HepG2 (cell line): Measurements from ENCODE around the gene ATP5F1E. TPM values are rescaled to one million over a fixed set of nuclear protein-coding genes. Genes with fewer than 3 reads are reported as not detected.

Experiments
- CENPT ChIP-seq: sonication (generic); formaldehyde crosslinking; IDR thresholded peaks from 2 replicates; pipeline ENCODE4 v1.8.0; 2022; ENCODE audit warnings: low read depth, mild to moderate bottlenecking, moderate library complexity, missing genetic modification reagents
- CHD4 ChIP-seq: fragments of 200-600 bp; sonication (generic); IDR thresholded peaks from 2 replicates; pipeline ENCODE4 v1.7.0; 2017; ENCODE audit warnings: mild to moderate bottlenecking, low read length, borderline replicate concordance
- GATAD1 ChIP-seq: IDR thresholded peaks from 2 replicates; pipeline ENCODE4 v1.6.1; 2016; ENCODE audit warnings: missing genetic modification reagents, missing compliant biosample characterization
- GZF1 ChIP-seq: sonication (generic); formaldehyde crosslinking; IDR thresholded peaks from 2 replicates; pipeline ENCODE4 v1.5.1; 2020; ENCODE audit warnings: mild to moderate bottlenecking, missing genetic modification reagents
- HES4 ChIP-seq: sonication (generic); formaldehyde crosslinking; IDR thresholded peaks from 2 replicates; pipeline ENCODE4 v1.9.0; 2021; ENCODE audit warnings: mild to moderate bottlenecking, missing genetic modification reagents, borderline replicate concordance
- MIER3 ChIP-seq: IDR thresholded peaks from 2 replicates; pipeline ENCODE4 v1.6.1; 2016; ENCODE audit warnings: missing compliant biosample characterization, borderline replicate concordance
- MTA3 ChIP-seq: sonication (generic); formaldehyde crosslinking; IDR thresholded peaks from 2 replicates; pipeline ENCODE4 v1.4.0; 2020; ENCODE audit warnings: missing genetic modification reagents
- PAF1 ChIP-seq: IDR thresholded peaks from 2 replicates; pipeline ENCODE4 v1.6.1; 2016; ENCODE audit warnings: missing genetic modification reagents, missing compliant biosample characterization
- SSRP1 ChIP-seq: IDR thresholded peaks from 2 replicates; pipeline ENCODE4 v1.6.1; 2016; ENCODE audit warnings: control low read depth
- ZNF224 ChIP-seq: sonication (generic); formaldehyde crosslinking; IDR thresholded peaks from 2 replicates; pipeline ENCODE4 v1.5.0; 2020; ENCODE audit warnings: mild to moderate bottlenecking, missing genetic modification reagents
- ZNF333 ChIP-seq: sonication (generic); formaldehyde crosslinking; IDR thresholded peaks from 2 replicates; pipeline ENCODE4 v1.4.0; 2020; ENCODE audit warnings: mild to moderate bottlenecking, missing genetic modification reagents, borderline replicate concordance
- ZNF501 ChIP-seq: sonication (generic); formaldehyde crosslinking; IDR thresholded peaks from 2 replicates; pipeline ENCODE4 v1.5.1; 2020; ENCODE audit warnings: mild to moderate bottlenecking, moderate library complexity, missing genetic modification reagents
- ZNF512 ChIP-seq: sonication (generic); formaldehyde crosslinking; IDR thresholded peaks from 2 replicates; pipeline ENCODE4 v1.4.0; 2020; ENCODE audit warnings: mild to moderate bottlenecking, missing genetic modification reagents
- polyA plus RNA-seq, 8 experiments: library from polyadenylated mRNA; depleted of rRNA in 3 of 8; stranded (reverse) in 7 of 8; unstranded in 1 of 8; fragments of >200 nt; fragmentation: Illumina TruSeq in 4 of 8; extraction: Trizol in 4 of 8; gene quantifications; 2 replicates each; pipeline versions ENCODE4 v1.2.1 to v1.2.3, GENCODE V29; 2011 to 2016; ENCODE audit warnings: low read depth in 4 of 8, missing spikeins in 1 of 8, mixed read lengths in 1 of 8; ENCODE audit not compliant: insufficient read depth in 1 of 8
- total RNA-seq, 5 experiments: library from RNA; depleted of rRNA; stranded (reverse); fragments of >200 nt; fragmentation: Illumina TruSeq; extraction: Trizol; gene quantifications; 2 replicates each; pipeline ENCODE4 v1.2.3, GENCODE V29; 2016; ENCODE audit warnings: low read depth in 1 of 5
- TF ChIP-seq, protein P1 (sequence below): sonication (generic); formaldehyde crosslinking; IDR thresholded peaks from 2 replicates; pipeline ENCODE4 v1.9.0; 2022; ENCODE audit warnings: low read depth, missing genetic modification reagents
- TF ChIP-seq, protein P2 (sequence below): sonication (generic); formaldehyde crosslinking; IDR thresholded peaks from 2 replicates; pipeline ENCODE4 v1.8.0; 2022; ENCODE audit warnings: missing genetic modification reagents, mild to moderate bottlenecking, moderate library complexity, borderline replicate concordance
- TF ChIP-seq, protein P3 (sequence below): sonication (generic); formaldehyde crosslinking; IDR thresholded peaks from 2 replicates; pipeline ENCODE4 v1.4.0; 2020; ENCODE audit warnings: missing genetic modification reagents
- TF ChIP-seq, protein P4 (sequence below): sonication (generic); formaldehyde crosslinking; IDR thresholded peaks from 2 replicates; pipeline ENCODE4 v1.5.0; 2020; ENCODE audit warnings: missing genetic modification reagents
- TF ChIP-seq, protein P5 (sequence below): IDR thresholded peaks from 2 replicates; pipeline ENCODE4 v1.6.1; 2016; ENCODE audit warnings: low read depth, control low read depth
- TF ChIP-seq, protein P6 (sequence below): IDR thresholded peaks from 2 replicates; pipeline ENCODE4 v1.6.1; 2012; ENCODE audit warnings: inconsistent platforms

ATP5F1E gene
- total and polyA plus RNA-seq, 2 of the 13 experiments (the other 11 are each of a cell fraction or from before 2014, with no cell fraction given) = 121 to 134 TPM

DNA sequence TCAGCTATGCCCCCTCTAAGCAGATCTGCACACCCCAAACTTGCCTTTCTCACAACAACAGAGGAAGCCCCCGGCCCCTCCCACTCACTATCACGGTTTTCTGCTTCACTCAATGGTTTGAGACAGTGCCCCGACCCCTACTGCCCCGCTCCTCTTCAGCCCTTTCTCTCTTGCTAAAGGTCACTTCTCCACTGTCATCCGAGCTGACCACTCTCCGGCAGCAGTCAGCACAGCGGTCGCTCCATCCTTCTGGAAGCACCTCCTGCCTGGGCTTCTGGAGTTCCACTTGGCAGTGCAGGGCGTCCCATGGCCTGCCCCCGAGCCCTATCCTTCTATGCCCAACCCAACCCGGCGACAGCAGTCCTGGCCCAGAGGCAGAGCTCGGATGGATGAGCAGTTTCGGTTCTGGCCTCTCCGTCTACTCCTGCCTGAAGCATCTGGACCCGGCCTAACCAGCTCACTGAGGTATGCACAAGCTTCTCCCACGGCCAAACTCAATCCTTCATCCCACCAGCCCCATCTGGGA, 29.2 kb downstream of the ATP5F1E start (continued):
- TF ChIP-seq CENPT (no peak), ZNF333 (CRISPR knock-in tag) (0 out of 2 replicates have a peak, but pooled peaks have one; percentile 51), GATAD1 (CRISPR knock-in tag) (peak; percentile 12; the same call in 1 of the 2 replicates), MIER3 (0 out of 2 replicates have a peak, but pooled peaks have one; percentile 20), PAF1 (CRISPR knock-in tag) (no peak), HES4 (peak; percentile 5; the same call in 1 of the 2 replicates), GZF1 (CRISPR knock-in tag) (no peak), CHD4 (no peak), SSRP1 (CRISPR knock-in tag) (no peak), ZNF512 (peak; percentile 8; the same call in 1 of the 2 replicates), MTA3 (no peak), ZNF224 (CRISPR knock-in tag) (0 out of 2 replicates have a peak, but pooled peaks have one; percentile 53), ZNF501 (CRISPR knock-in tag) (peak; percentile 84)
- TF ChIP-seq, protein P1, sequence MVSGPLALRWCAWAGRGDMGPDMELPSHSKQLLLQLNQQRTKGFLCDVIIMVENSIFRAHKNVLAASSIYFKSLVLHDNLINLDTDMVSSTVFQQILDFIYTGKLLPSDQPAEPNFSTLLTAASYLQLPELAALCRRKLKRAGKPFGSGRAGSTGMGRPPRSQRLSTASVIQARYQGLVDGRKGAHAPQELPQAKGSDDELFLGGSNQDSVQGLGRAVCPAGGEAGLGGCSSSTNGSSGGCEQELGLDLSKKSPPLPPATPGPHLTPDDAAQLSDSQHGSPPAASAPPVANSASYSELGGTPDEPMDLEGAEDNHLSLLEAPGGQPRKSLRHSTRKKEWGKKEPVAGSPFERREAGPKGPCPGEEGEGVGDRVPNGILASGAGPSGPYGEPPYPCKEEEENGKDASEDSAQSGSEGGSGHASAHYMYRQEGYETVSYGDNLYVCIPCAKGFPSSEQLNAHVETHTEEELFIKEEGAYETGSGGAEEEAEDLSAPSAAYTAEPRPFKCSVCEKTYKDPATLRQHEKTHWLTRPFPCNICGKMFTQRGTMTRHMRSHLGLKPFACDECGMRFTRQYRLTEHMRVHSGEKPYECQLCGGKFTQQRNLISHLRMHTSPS = peak; percentile 25; the same call in 1 of the 2 replicates
- TF ChIP-seq, protein P2, sequence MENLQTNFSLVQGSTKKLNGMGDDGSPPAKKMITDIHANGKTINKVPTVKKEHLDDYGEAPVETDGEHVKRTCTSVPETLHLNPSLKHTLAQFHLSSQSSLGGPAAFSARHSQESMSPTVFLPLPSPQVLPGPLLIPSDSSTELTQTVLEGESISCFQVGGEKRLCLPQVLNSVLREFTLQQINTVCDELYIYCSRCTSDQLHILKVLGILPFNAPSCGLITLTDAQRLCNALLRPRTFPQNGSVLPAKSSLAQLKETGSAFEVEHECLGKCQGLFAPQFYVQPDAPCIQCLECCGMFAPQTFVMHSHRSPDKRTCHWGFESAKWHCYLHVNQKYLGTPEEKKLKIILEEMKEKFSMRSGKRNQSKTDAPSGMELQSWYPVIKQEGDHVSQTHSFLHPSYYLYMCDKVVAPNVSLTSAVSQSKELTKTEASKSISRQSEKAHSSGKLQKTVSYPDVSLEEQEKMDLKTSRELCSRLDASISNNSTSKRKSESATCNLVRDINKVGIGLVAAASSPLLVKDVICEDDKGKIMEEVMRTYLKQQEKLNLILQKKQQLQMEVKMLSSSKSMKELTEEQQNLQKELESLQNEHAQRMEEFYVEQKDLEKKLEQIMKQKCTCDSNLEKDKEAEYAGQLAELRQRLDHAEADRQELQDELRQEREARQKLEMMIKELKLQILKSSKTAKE = no peak
- TF ChIP-seq, protein P3, sequence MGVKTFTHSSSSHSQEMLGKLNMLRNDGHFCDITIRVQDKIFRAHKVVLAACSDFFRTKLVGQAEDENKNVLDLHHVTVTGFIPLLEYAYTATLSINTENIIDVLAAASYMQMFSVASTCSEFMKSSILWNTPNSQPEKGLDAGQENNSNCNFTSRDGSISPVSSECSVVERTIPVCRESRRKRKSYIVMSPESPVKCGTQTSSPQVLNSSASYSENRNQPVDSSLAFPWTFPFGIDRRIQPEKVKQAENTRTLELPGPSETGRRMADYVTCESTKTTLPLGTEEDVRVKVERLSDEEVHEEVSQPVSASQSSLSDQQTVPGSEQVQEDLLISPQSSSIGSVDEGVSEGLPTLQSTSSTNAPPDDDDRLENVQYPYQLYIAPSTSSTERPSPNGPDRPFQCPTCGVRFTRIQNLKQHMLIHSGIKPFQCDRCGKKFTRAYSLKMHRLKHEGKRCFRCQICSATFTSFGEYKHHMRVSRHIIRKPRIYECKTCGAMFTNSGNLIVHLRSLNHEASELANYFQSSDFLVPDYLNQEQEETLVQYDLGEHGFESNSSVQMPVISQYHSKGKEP (CRISPR knock-in tag) = no peak
- TF ChIP-seq, protein P4, sequence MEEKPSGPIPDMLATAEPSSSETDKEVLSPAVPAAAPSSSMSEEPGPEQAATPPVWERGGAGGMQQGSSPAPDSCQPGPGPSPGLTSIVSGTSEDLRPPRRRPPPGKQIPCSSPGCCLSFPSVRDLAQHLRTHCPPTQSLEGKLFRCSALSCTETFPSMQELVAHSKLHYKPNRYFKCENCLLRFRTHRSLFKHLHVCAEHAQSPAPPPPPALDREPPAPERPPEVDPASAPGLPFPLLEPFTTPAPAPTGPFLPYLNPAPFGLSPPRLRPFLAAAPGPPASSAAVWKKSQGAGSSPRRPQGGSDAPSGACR (CRISPR knock-in tag) = 0 out of 2 replicates have a peak, but pooled peaks have one; percentile 55
- TF ChIP-seq, protein P5, sequence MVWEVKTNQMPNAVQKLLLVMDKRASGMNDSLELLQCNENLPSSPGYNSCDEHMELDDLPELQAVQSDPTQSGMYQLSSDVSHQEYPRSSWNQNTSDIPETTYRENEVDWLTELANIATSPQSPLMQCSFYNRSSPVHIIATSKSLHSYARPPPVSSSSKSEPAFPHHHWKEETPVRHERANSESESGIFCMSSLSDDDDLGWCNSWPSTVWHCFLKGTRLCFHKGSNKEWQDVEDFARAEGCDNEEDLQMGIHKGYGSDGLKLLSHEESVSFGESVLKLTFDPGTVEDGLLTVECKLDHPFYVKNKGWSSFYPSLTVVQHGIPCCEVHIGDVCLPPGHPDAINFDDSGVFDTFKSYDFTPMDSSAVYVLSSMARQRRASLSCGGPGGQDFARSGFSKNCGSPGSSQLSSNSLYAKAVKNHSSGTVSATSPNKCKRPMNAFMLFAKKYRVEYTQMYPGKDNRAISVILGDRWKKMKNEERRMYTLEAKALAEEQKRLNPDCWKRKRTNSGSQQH = 0 out of 2 replicates have a peak, but pooled peaks have one; percentile 44
- TF ChIP-seq, protein P6, sequence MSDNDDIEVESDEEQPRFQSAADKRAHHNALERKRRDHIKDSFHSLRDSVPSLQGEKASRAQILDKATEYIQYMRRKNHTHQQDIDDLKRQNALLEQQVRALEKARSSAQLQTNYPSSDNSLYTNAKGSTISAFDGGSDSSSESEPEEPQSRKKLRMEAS = 0 out of 2 replicates have a peak, but pooled peaks have one; percentile 3
